Upper lobe of left lung (tissue), 4 donors: ENCODE data around the gene PTPRO.

Experiments
- CTCF ChIP-seq, 6 experiments: fragments of 450-650 bp in 4 of 6; fragments of 200-600 bp in 2 of 6; sonication (generic) in 2 of 6; IDR thresholded peaks; one replicate each; pipeline ENCODE4 v1.5.1; 2016 to 2019; ENCODE audit warnings: antibody characterized with exemption in 6 of 6
- EP300 ChIP-seq, 4 donors: sonication (generic); formaldehyde crosslinking; IDR thresholded peaks; one replicate each; pipeline ENCODE4 v1.5.1; 2017; ENCODE audit warnings: antibody characterized with exemption in 4 of 4, control low read depth in 2 of 4
- POLR2A ChIP-seq, 4 donors: fragments of 450-650 bp; IDR thresholded peaks; one replicate each; pipeline ENCODE4 v1.5.1; 2016 to 2017; ENCODE audit warnings: antibody characterized with exemption in 4 of 4, mild to moderate bottlenecking in 2 of 4
- POLR2AphosphoS5 ChIP-seq, 2 donors: sonication (generic); formaldehyde crosslinking; IDR thresholded peaks; one replicate each; pipeline ENCODE4 v1.5.1; 2017; ENCODE audit warnings: antibody characterized with exemption in 2 of 2

GRCh38 chr12:15556411-15557102, 234.2 kb downstream of the PTPRO start:
- TF ChIP-seq POLR2A (IDR thresholded peaks at IDR 0.05) (no peak), CTCF (IDR thresholded peaks at IDR 0.05) (no peak), POLR2AphosphoS5 (IDR thresholded peaks at IDR 0.05) (no peak), EP300 (IDR thresholded peaks at IDR 0.05) (no peak)
